Activated naive CD8-positive, alpha-beta T cell treated with anti-CD3 and anti-CD28 coated beads for 36 hours (primary cell): ENCODE results near the gene IRF1. TPM values are rescaled to one million over a fixed set of nuclear protein-coding genes. Genes with fewer than 3 reads are reported as not detected.

Experiments
- DNase-seq: peaks from one replicate; pipeline ENCODE4 v3.0.0; 2021
- H3K27ac Mint-ChIP-seq: one replicate; pipeline ENCODE4 v1.8.0; 2022; ENCODE audit warnings: mild to moderate bottlenecking, moderate library complexity, mixed read lengths
- H3K27me3 Mint-ChIP-seq: one replicate; pipeline ENCODE4 v1.8.0; 2022; ENCODE audit warnings: mild to moderate bottlenecking, mixed read lengths
- H3K36me3 Mint-ChIP-seq: one replicate; pipeline ENCODE4 v1.8.0; 2021; ENCODE audit warnings: mild to moderate bottlenecking, mixed read lengths
- H3K4me1 Mint-ChIP-seq: one replicate; pipeline ENCODE4 v1.8.0; 2021; ENCODE audit warnings: mixed read lengths
- H3K4me3 Mint-ChIP-seq: one replicate; pipeline ENCODE4 v1.8.0; 2022; ENCODE audit warnings: mild to moderate bottlenecking, moderate library complexity, mixed read lengths
- H3K9me3 Mint-ChIP-seq: one replicate; pipeline ENCODE4 v1.8.0; 2022; ENCODE audit warnings: mixed read lengths
- total RNA-seq, 2 experiments: library from RNA; stranded (reverse); gene quantifications; one replicate each; pipeline ENCODE4 v1.2.3, GENCODE V29; 2021

Gene IRF1
- total RNA-seq, 2 experiments from 2014 or later = 228 to 232 TPM

- no peak overlapping the region for H3K4me3 Mint-ChIP-seq
- no peak for DNase-seq
Measured at GRCh38 chr5:132467287-132467984, 23.1 kb downstream of the IRF1 start.

GRCh38 chr5:132466433-132467286 lies 23.9 kb downstream of the IRF1 start:
- peak; percentile 70 for DNase-seq
- peak overlapping the region; percentile 69 for H3K27ac Mint-ChIP-seq
- H3K4me3 Mint-ChIP-seq = peak overlapping the region; percentile 41
- peaks cover 25% of the 10 kb centered on the region for H3K36me3 Mint-ChIP-seq
- H3K4me1 Mint-ChIP-seq = peaks cover 70% of the 10 kb centered on the region
- no peaks in the 10 kb centered on the region for H3K27me3 Mint-ChIP-seq
- H3K9me3 Mint-ChIP-seq = no peaks in the 10 kb centered on the region

More at GRCh38 chr5:132467287-132467984, 23.1 kb downstream of the IRF1 start:
- Mint-ChIP-seq H3K27ac (no peak overlapping the region), H3K9me3 (no peaks in the 10 kb centered on the region), H3K27me3 (no peaks in the 10 kb centered on the region), H3K4me1 (peaks cover 73% of the 10 kb centered on the region), H3K36me3 (peaks cover 22% of the 10 kb centered on the region)

GRCh38 chr5:132465059-132465707 lies 25.4 kb downstream of the IRF1 start:
- Mint-ChIP-seq H3K27me3 (no peaks in the 10 kb centered on the region), H3K9me3 (peaks cover 2% of the 10 kb centered on the region)
- no peak for DNase-seq

GRCh38 chr5:132464156-132464939 lies 26.2 kb downstream of the IRF1 start:
- peak; percentile 49 for DNase-seq
- peaks cover 69% of the 10 kb centered on the region for H3K4me1 Mint-ChIP-seq
- H3K27me3 Mint-ChIP-seq = no peaks in the 10 kb centered on the region
- H3K36me3 Mint-ChIP-seq = peaks cover 40% of the 10 kb centered on the region
- peak overlapping the region; percentile 58 for H3K4me3 Mint-ChIP-seq
- H3K27ac Mint-ChIP-seq = peak overlapping the region; percentile 70
- H3K9me3 Mint-ChIP-seq = peaks cover 2% of the 10 kb centered on the region

More at GRCh38 chr5:132465059-132465707, 25.4 kb downstream of the IRF1 start:
- Mint-ChIP-seq H3K27ac (peak overlapping the region; percentile 70), H3K4me1 (peaks cover 63% of the 10 kb centered on the region), H3K36me3 (peaks cover 36% of the 10 kb centered on the region), H3K4me3 (peak overlapping the region; percentile 58)

GRCh38 chr5:132463811-132464155 lies 26.8 kb downstream of the IRF1 start:
- H3K27me3 Mint-ChIP-seq = no peaks in the 10 kb centered on the region
- H3K36me3 Mint-ChIP-seq = peaks cover 40% of the 10 kb centered on the region
- H3K27ac Mint-ChIP-seq = peak overlapping the region; percentile 68
- no peak overlapping the region for H3K4me3 Mint-ChIP-seq
- H3K9me3 Mint-ChIP-seq = peaks cover 2% of the 10 kb centered on the region
- no peak for DNase-seq
- H3K4me1 Mint-ChIP-seq = peaks cover 71% of the 10 kb centered on the region

GRCh38 chr5:132462856-132463745 lies 27.5 kb downstream of the IRF1 start:
- H3K4me1 Mint-ChIP-seq = peaks cover 74% of the 10 kb centered on the region
- H3K36me3 Mint-ChIP-seq = peaks cover 37% of the 10 kb centered on the region
- peaks cover 2% of the 10 kb centered on the region for H3K9me3 Mint-ChIP-seq
- DNase-seq = no peak
- H3K4me3 Mint-ChIP-seq = no peak overlapping the region
- no peaks in the 10 kb centered on the region for H3K27me3 Mint-ChIP-seq
- no peak overlapping the region for H3K27ac Mint-ChIP-seq

- DNase-seq = no peak
- Mint-ChIP-seq H3K36me3 (peaks cover 40% of the 10 kb centered on the region), H3K9me3 (peaks cover 2% of the 10 kb centered on the region), H3K4me3 (no peak overlapping the region), H3K4me1 (peaks cover 78% of the 10 kb centered on the region), H3K27ac (no peak overlapping the region), H3K27me3 (no peaks in the 10 kb centered on the region)
Measured at GRCh38 chr5:132462333-132462732, 28.2 kb downstream of the IRF1 start.

GRCh38 chr5:132461569-132462070 lies 29.0 kb downstream of the IRF1 start:
- DNase-seq = no peak
- peaks cover 2% of the 10 kb centered on the region for H3K9me3 Mint-ChIP-seq
- peaks cover 78% of the 10 kb centered on the region for H3K4me1 Mint-ChIP-seq
- H3K27me3 Mint-ChIP-seq = no peaks in the 10 kb centered on the region
- no peak overlapping the region for H3K4me3 Mint-ChIP-seq
- peaks cover 40% of the 10 kb centered on the region for H3K36me3 Mint-ChIP-seq
- H3K27ac Mint-ChIP-seq = no peak overlapping the region

- no peak overlapping the region for H3K27ac Mint-ChIP-seq
- DNase-seq = no peak
- peaks cover 78% of the 10 kb centered on the region for H3K4me1 Mint-ChIP-seq
- no peak overlapping the region for H3K4me3 Mint-ChIP-seq
- H3K36me3 Mint-ChIP-seq = peaks cover 42% of the 10 kb centered on the region
- H3K9me3 Mint-ChIP-seq = peaks cover 2% of the 10 kb centered on the region
- H3K27me3 Mint-ChIP-seq = no peaks in the 10 kb centered on the region
Measured at GRCh38 chr5:132460846-132461568, 29.6 kb downstream of the IRF1 start.

- Mint-ChIP-seq H3K4me3 (peak overlapping the region; percentile 30), H3K4me1 (peaks cover 78% of the 10 kb centered on the region)
- no peak for DNase-seq
Measured at GRCh38 chr5:132459983-132460838, 30.4 kb downstream of the IRF1 start.

GRCh38 chr5:132459031-132459982 lies 31.3 kb downstream of the IRF1 start:
- H3K27me3 Mint-ChIP-seq = no peaks in the 10 kb centered on the region
- peaks cover 42% of the 10 kb centered on the region for H3K36me3 Mint-ChIP-seq
- peaks cover 71% of the 10 kb centered on the region for H3K4me1 Mint-ChIP-seq
- no peak for DNase-seq
- peak overlapping the region; percentile 29 for H3K4me3 Mint-ChIP-seq
- peaks cover 2% of the 10 kb centered on the region for H3K9me3 Mint-ChIP-seq
- H3K27ac Mint-ChIP-seq = peak overlapping the region; percentile 90

More at GRCh38 chr5:132459983-132460838, 30.4 kb downstream of the IRF1 start:
- H3K27me3 Mint-ChIP-seq = no peaks in the 10 kb centered on the region
- H3K27ac Mint-ChIP-seq = peak overlapping the region; percentile 90
- H3K36me3 Mint-ChIP-seq = peaks cover 39% of the 10 kb centered on the region
- H3K9me3 Mint-ChIP-seq = peaks cover 2% of the 10 kb centered on the region
